Endothelial cell of umbilical vein (primary cell): ENCODE results near the gene SPIRE2.
A peak's percentile ranks its signal among the peaks of the same experiment; 100 is the strongest.

ENCODE experiments used
- EZH2 ChIP-seq: IDR thresholded peaks from 2 replicates; pipeline ENCODE4 v1.6.1; 2012; ENCODE audit warnings: borderline replicate concordance, low read depth, mild to moderate bottlenecking, moderate library complexity, low read length, inconsistent platforms; ENCODE audit not compliant: severe bottlenecking
- JUN ChIP-seq: IDR thresholded peaks from 2 replicates; pipeline ENCODE4 v1.6.1; 2011; ENCODE audit warnings: borderline replicate concordance, low read depth; ENCODE audit not compliant: insufficient read length, insufficient read depth
- POLR2A ChIP-seq: IDR thresholded peaks from 2 replicates; pipeline ENCODE4 v1.6.1; 2012; ENCODE audit warnings: low read depth, mild to moderate bottlenecking, control low read depth, low read length
- POLR2AphosphoS5 ChIP-seq: IDR thresholded peaks from 2 replicates; pipeline ENCODE4 v1.6.1; 2012; ENCODE audit warnings: low read depth, mild to moderate bottlenecking, control low read depth, low read length, moderate library complexity; ENCODE audit not compliant: insufficient read depth
- TF ChIP-seq, protein P1 (sequence below), 2 donors: IDR thresholded peaks; 1 replicate in 1 of 2; 2 replicates in 1 of 2; pipeline ENCODE4 v1.5.1; 2011; ENCODE audit warnings: low read length in 2 of 2, mild to moderate bottlenecking in 2 of 2, moderate library complexity in 2 of 2, control low read depth in 1 of 2, inconsistent platforms in 1 of 2, low read depth in 1 of 2; ENCODE audit not compliant: insufficient read depth in 1 of 2; ENCODE audit errors: extremely low read depth in 1 of 2

DNA sequence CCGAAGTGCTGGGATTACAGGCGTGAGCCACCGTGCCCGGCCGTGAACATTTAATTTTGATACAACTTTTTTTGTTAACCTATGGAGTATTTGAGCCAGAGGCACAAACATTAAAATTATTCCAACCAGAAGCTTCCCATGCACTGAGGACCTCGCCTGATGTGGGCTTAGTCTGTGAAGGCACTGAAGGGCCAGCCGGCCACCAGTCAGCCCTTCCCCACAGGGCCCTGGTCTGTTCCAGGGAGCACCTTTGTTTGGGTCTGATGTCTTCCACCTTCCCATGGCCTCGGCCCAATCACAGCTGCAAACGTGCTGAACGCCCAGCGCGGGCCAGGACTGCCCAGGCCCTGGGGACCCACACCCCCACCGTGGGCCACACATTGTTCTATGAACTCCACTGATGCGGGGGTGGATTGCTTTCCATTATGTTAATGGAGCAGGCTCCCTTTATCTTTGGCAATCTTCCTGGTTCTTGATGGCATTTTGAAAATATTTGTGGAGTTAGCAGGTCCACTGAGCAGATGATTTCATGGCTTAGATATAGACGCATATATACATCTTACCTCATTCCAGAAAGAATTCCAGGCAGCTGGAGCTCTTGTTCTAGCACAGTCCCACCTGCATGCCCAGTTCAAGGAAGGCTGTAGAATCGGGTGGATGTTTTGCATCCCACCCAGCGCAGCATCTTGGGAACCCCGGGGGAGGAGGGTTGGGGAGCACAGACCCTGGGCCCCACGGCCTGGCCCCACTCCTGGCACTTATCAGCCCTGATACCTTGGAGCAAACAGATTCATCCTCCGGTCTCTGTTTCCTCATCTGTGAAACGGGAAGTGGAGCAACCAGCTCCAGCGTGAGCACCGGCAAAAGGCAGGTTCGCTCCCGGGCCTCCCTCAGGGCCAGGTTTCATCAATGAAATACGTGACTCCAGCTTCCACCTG lies 14.5 kb downstream of the SPIRE2 start:
- TF ChIP-seq POLR2AphosphoS5 (no peak), EZH2 (no peak), JUN (peak; percentile 41), POLR2A (no peak)
- TF ChIP-seq, protein P1, sequence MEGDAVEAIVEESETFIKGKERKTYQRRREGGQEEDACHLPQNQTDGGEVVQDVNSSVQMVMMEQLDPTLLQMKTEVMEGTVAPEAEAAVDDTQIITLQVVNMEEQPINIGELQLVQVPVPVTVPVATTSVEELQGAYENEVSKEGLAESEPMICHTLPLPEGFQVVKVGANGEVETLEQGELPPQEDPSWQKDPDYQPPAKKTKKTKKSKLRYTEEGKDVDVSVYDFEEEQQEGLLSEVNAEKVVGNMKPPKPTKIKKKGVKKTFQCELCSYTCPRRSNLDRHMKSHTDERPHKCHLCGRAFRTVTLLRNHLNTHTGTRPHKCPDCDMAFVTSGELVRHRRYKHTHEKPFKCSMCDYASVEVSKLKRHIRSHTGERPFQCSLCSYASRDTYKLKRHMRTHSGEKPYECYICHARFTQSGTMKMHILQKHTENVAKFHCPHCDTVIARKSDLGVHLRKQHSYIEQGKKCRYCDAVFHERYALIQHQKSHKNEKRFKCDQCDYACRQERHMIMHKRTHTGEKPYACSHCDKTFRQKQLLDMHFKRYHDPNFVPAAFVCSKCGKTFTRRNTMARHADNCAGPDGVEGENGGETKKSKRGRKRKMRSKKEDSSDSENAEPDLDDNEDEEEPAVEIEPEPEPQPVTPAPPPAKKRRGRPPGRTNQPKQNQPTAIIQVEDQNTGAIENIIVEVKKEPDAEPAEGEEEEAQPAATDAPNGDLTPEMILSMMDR (IDR thresholded peaks at IDR 0.05; ENCODE audit: extremely low read depth in 1 of 2, insufficient read depth in 1 of 2, low read depth in 1 of 2, low read length in 2 of 2), result no peak
